GM12892 (cell line): Measurements from ENCODE around the gene NTSR1.

ENCODE experiments used
- POLR2A ChIP-seq: IDR thresholded peaks from 2 replicates; pipeline ENCODE4 v1.6.1; 2011; ENCODE audit warnings: low read depth, low read length, control low read depth
- POLR2AphosphoS5 ChIP-seq: IDR thresholded peaks from 2 replicates; pipeline ENCODE4 v1.6.1; 2011; ENCODE audit warnings: low read depth, low read length, control low read depth

DNA sequence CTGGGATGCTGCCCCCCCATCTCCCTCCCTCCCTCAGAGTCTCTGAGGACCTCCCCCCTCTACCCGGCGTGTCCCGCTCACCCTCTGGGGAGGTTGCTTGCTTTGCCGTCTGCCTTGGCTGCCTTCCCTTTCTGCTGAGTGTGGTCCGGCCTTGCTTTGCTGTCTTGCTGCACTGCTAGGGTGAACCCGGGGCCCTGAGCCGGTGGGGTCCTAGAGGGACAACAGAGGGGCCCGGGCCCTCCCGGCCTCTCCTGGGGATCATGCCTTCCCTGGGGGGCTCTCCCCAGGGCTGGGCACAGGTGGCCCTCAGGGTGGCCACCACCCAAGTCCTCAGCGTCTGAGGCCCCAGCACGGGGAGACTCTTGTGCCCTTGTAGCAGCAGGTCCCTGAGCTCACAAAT is 47.0 kb upstream of the NTSR1 start:
- TF ChIP-seq POLR2AphosphoS5 (no peak), POLR2A (no peak)
